Stimulated activated memory B cell treated with anti-CD40 and anti-IgM and Interleukin-4, amounts not matched to agents 10 μg/mL and 1 μg/mL and 100 μg/mL, for 72 hours (primary cell): ENCODE results near the gene HIVEP3.
A peak's percentile ranks its signal among the peaks of the same experiment; 100 is the strongest.

ENCODE experiments used
- ATAC-seq: fragments of 150-1000 bp; cut with Tn5 transposase; 2 replicates; pipeline ENCODE4 v1.10.0; 2021
- H3K27ac Mint-ChIP-seq: one replicate; pipeline ENCODE4 v1.8.0; 2022; ENCODE audit warnings: mild to moderate bottlenecking, mixed read lengths
- H3K27me3 Mint-ChIP-seq: one replicate; pipeline ENCODE4 v1.8.0; 2022; ENCODE audit warnings: mixed read lengths
- H3K36me3 Mint-ChIP-seq: one replicate; pipeline ENCODE4 v1.8.0; 2022; ENCODE audit warnings: mixed read lengths
- H3K4me1 Mint-ChIP-seq: one replicate; pipeline ENCODE4 v1.8.0; 2022; ENCODE audit warnings: mixed read lengths
- H3K4me3 Mint-ChIP-seq: one replicate; pipeline ENCODE4 v1.8.0; 2022; ENCODE audit warnings: mild to moderate bottlenecking, moderate library complexity, mixed read lengths
- H3K9me3 Mint-ChIP-seq: one replicate; pipeline ENCODE4 v1.8.0; 2022; ENCODE audit warnings: mixed read lengths

Gene HIVEP3

GRCh38 chr1:41648230-41648629, 270.5 kb downstream of the HIVEP3 start:
- no peaks in the 10 kb centered on the region for H3K27me3 Mint-ChIP-seq
- ATAC-seq = no peak
- H3K9me3 Mint-ChIP-seq = no peaks in the 10 kb centered on the region
- peak overlapping the region; percentile 57 for H3K27ac Mint-ChIP-seq
- no peak overlapping the region for H3K4me3 Mint-ChIP-seq
- H3K4me1 Mint-ChIP-seq = peaks cover 65% of the 10 kb centered on the region
- peaks cover 36% of the 10 kb centered on the region for H3K36me3 Mint-ChIP-seq

- Mint-ChIP-seq H3K9me3 (no peaks in the 10 kb centered on the region), H3K27me3 (no peaks in the 10 kb centered on the region), H3K36me3 (peaks cover 36% of the 10 kb centered on the region), H3K4me1 (peaks cover 61% of the 10 kb centered on the region), H3K4me3 (no peak overlapping the region), H3K27ac (peak overlapping the region; percentile 57)
- no peak for ATAC-seq
Measured at GRCh38 chr1:41647221-41648135, 271.2 kb downstream of the HIVEP3 start.

DNA sequence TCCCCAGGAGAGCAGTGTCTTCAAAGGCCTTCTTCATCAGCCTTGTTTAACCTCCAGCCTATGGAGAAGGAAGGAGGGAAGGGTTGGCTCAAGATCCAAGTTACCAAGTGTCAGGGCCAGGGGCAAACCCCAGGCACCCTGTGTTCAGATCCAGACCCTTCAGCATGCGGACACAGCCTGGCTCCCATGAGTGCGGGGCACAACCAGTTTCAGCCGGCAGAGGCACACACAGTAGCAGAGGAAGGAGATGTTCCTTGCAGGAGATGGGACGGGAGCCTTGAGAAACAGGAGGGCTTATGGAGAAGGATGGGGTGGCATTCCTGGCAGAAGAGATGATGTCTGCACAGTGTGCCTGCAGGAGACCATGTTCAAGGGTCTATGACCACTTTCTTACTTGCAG, 272.5 kb downstream of the HIVEP3 start:
- Mint-ChIP-seq H3K4me3 (no peak overlapping the region), H3K4me1 (peaks cover 55% of the 10 kb centered on the region), H3K27ac (no peak overlapping the region), H3K36me3 (peaks cover 30% of the 10 kb centered on the region), H3K9me3 (no peaks in the 10 kb centered on the region), H3K27me3 (no peaks in the 10 kb centered on the region)
- ATAC-seq = no peak

DNA sequence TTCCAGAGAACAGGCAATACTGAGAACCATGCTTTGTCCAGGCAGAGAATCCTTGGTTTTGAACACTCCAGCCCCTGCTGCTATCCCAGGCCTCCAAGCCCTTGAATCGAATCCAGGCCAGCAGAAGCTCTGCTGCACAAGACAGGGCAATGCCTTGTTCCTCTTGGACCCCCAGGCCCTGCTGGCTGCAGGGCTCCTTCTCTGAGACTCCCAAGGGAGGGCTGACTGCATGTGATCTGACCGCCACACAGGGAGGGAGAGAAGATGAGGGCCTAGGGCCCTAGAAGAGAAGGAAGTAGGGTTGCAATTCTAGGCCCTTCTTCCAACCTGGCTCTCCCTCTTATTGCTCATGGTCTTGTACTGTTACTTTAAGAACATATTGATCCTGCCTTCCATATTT, 273.7 kb downstream of the HIVEP3 start:
- H3K4me3 Mint-ChIP-seq = no peak overlapping the region
- H3K27me3 Mint-ChIP-seq = no peaks in the 10 kb centered on the region
- H3K4me1 Mint-ChIP-seq = peaks cover 44% of the 10 kb centered on the region
- peak; percentile 62 for ATAC-seq
- H3K9me3 Mint-ChIP-seq = no peaks in the 10 kb centered on the region
- H3K27ac Mint-ChIP-seq = no peak overlapping the region
- peaks cover 28% of the 10 kb centered on the region for H3K36me3 Mint-ChIP-seq

GRCh38 chr1:41642922-41643821, 275.6 kb downstream of the HIVEP3 start:
- H3K27ac Mint-ChIP-seq = no peak overlapping the region
- H3K4me1 Mint-ChIP-seq = peaks cover 33% of the 10 kb centered on the region
- H3K27me3 Mint-ChIP-seq = no peaks in the 10 kb centered on the region
- H3K36me3 Mint-ChIP-seq = peaks cover 20% of the 10 kb centered on the region
- ATAC-seq = no peak
- no peak overlapping the region for H3K4me3 Mint-ChIP-seq
- H3K9me3 Mint-ChIP-seq = no peaks in the 10 kb centered on the region

DNA sequence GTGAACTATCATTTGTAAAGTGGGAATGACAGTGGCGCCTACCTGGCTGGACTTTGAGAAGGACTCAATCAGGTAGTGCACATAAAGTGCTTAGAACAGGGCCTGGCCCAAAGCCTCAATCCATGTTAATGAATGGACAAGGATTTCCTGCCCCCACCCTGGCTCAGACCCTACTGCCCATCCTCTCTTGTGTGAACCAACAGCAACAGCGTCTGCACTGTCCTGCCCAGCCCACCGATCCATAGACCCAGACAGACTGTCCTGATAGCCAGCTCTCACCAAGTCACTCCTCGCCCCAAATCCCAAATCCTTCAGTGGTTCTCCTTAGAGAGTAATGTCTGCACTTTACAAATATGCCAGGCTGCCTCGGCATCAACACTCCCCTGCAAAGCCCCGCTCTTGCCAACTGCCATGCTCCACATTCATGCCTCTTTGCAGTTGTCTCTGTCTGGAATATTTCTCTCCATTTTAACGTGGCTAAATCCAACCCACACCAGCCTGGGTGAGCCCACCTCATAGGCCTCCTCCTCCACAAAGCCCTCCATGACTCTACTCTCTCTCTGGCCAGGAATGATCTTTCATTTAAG, 276.7 kb downstream of the HIVEP3 start:
- Mint-ChIP-seq H3K27me3 (no peaks in the 10 kb centered on the region), H3K4me3 (peak overlapping the region; percentile 22), H3K36me3 (peaks cover 14% of the 10 kb centered on the region), H3K9me3 (no peaks in the 10 kb centered on the region), H3K27ac (no peak overlapping the region), H3K4me1 (peaks cover 22% of the 10 kb centered on the region)
- no peak for ATAC-seq

GRCh38 chr1:41641475-41641814, 277.3 kb downstream of the HIVEP3 start:
- no peak overlapping the region for H3K27ac Mint-ChIP-seq
- H3K36me3 Mint-ChIP-seq = peaks cover 13% of the 10 kb centered on the region
- no peaks in the 10 kb centered on the region for H3K9me3 Mint-ChIP-seq
- ATAC-seq = peak; percentile 90
- H3K4me3 Mint-ChIP-seq = peak overlapping the region; percentile 22
- H3K27me3 Mint-ChIP-seq = no peaks in the 10 kb centered on the region
- peaks cover 19% of the 10 kb centered on the region for H3K4me1 Mint-ChIP-seq

DNA sequence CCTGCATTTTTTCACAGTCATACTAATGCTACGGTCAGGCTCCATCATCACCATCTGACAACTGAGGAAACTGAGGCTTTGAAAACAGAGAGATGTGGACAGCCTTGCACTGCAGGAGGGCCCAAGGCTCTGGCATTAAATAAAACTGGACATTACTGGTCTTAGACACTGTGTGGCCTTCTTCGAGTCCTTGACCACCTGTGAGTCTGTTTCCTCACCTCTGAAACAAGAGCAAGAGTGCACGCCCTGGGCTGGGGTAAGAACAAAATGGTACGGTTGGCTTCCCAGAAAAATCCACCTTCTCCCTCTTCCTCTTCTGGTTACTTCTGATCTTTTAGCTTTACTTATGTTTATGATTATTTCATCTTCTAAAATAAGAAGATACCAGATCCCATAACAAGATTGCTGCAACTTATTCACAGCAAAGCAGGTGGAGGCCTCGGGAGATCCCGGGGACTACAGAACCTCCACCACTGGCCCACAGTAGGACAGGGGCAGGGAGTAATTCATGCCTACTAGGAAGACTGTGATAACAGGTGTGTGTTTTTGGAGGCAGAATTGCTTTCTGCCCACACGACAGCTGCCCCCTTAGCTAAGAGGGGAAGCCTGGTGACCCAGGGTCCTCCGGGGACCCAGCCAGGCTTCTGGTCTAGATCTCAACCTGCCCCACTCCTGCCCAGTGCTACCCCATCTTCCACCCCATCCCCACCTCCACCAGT, 277.8 kb downstream of the HIVEP3 start:
- no peaks in the 10 kb centered on the region for H3K27me3 Mint-ChIP-seq
- ATAC-seq = no peak
- peaks cover 10% of the 10 kb centered on the region for H3K36me3 Mint-ChIP-seq
- no peak overlapping the region for H3K27ac Mint-ChIP-seq
- H3K4me1 Mint-ChIP-seq = peaks cover 17% of the 10 kb centered on the region
- peak overlapping the region; percentile 22 for H3K4me3 Mint-ChIP-seq
- H3K9me3 Mint-ChIP-seq = no peaks in the 10 kb centered on the region

DNA sequence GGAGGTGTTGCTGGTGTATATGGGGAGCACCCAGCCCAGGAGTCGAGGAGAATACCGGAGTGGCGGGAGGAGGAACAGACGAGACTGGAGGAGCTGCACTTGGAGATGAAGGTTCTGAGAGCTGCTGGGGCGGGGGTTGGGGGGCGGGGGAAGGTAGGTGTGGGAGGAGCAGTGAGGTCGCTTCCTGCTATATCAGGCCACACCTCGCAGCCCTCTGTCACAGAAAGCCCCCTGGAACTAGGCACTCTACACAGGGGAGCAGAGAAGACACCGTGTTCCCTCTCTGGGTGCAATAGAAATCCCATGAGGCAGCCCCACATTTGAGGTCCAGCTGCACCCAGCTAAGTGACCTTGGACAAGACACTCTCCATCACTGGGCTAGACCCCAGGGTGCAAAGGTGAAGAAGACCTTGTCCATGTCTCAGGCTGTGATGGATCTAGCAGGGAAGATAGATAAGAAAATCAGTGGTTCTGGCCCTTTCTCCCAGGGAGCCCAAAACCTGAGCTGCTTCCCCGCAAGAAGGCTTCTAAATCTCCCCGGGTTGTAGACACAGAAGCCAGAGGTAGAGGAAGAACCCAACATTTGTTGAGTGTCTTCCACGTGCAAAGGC, 278.5 kb downstream of the HIVEP3 start:
- Mint-ChIP-seq H3K36me3 (peaks cover 11% of the 10 kb centered on the region), H3K27me3 (no peaks in the 10 kb centered on the region), H3K9me3 (no peaks in the 10 kb centered on the region), H3K4me3 (peak overlapping the region; percentile 45), H3K4me1 (peaks cover 16% of the 10 kb centered on the region), H3K27ac (no peak overlapping the region)
- no peak for ATAC-seq

- Mint-ChIP-seq H3K4me1 (peaks cover 11% of the 10 kb centered on the region), H3K4me3 (peak overlapping the region; percentile 45), H3K27ac (no peak overlapping the region), H3K27me3 (no peaks in the 10 kb centered on the region), H3K36me3 (peaks cover 11% of the 10 kb centered on the region), H3K9me3 (no peaks in the 10 kb centered on the region)
- peak; percentile 38 for ATAC-seq
Measured at GRCh38 chr1:41639332-41639936, 279.3 kb downstream of the HIVEP3 start.

GRCh38 chr1:41638086-41639024, 280.4 kb downstream of the HIVEP3 start:
- no peak overlapping the region for H3K27ac Mint-ChIP-seq

DNA sequence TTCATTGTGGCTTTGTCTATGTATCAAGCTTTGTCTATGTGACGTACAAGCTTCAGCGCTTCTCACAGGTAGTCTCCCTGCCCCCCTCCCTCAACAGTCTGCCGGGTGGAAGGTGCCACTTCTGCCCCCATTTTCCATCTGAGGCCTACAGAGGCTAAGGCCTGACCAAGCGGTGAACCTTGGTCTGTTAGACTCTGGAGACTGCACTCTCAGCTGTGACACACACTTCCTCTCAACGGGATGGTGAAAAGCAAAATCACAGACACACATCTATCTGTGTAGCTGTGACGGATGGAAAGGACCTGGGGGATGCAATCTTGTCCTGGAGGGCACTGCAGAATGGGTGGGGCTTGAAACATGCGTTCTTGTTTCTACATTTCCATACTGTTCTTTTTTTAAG, 281.4 kb downstream of the HIVEP3 start:
- Mint-ChIP-seq H3K36me3 (peaks cover 21% of the 10 kb centered on the region), H3K27me3 (no peaks in the 10 kb centered on the region), H3K27ac (no peak overlapping the region), H3K9me3 (no peaks in the 10 kb centered on the region), H3K4me3 (no peak overlapping the region), H3K4me1 (peaks cover 30% of the 10 kb centered on the region)
- ATAC-seq = peak; percentile 52

More at GRCh38 chr1:41638086-41639024, 280.4 kb downstream of the HIVEP3 start:
- peaks cover 17% of the 10 kb centered on the region for H3K36me3 Mint-ChIP-seq
- peaks cover 22% of the 10 kb centered on the region for H3K4me1 Mint-ChIP-seq
- ATAC-seq = no peak
- no peaks in the 10 kb centered on the region for H3K9me3 Mint-ChIP-seq
- H3K4me3 Mint-ChIP-seq = no peak overlapping the region
- H3K27me3 Mint-ChIP-seq = no peaks in the 10 kb centered on the region

GRCh38 chr1:41633764-41634163, 285.0 kb downstream of the HIVEP3 start:
- Mint-ChIP-seq H3K4me3 (no peak overlapping the region), H3K27me3 (no peaks in the 10 kb centered on the region), H3K4me1 (peaks cover 55% of the 10 kb centered on the region), H3K27ac (peak overlapping the region; percentile 52), H3K36me3 (peaks cover 45% of the 10 kb centered on the region), H3K9me3 (no peaks in the 10 kb centered on the region)
- no peak for ATAC-seq
